Activated naive CD8-positive, alpha-beta T cell (primary cell): ENCODE results near the gene CDK12.
A peak's percentile ranks its signal among the peaks of the same experiment; 100 is the strongest.
"Not testable (repeated sequence)": the region's sequence is repeated elsewhere in the genome, so short reads cannot be mapped to it uniquely, and the experiment has no call there.

Experiments used
- H3K27ac Mint-ChIP-seq: one replicate; pipeline ENCODE4 v1.8.0; 2021; ENCODE audit warnings: mixed read lengths
- H3K27me3 Mint-ChIP-seq: one replicate; pipeline ENCODE4 v1.8.0; 2021; ENCODE audit warnings: mixed read lengths
- H3K36me3 Mint-ChIP-seq: one replicate; pipeline ENCODE4 v1.8.0; 2021; ENCODE audit warnings: mixed read lengths
- H3K4me1 Mint-ChIP-seq: one replicate; pipeline ENCODE4 v1.8.0; 2021; ENCODE audit warnings: low read depth, mixed read lengths
- H3K4me3 Mint-ChIP-seq: one replicate; pipeline ENCODE4 v1.8.0; 2021; ENCODE audit warnings: mild to moderate bottlenecking, mixed read lengths
- H3K9me3 Mint-ChIP-seq: one replicate; pipeline ENCODE4 v1.8.0; 2021; ENCODE audit warnings: low read depth, mixed read lengths

The CDK12 gene

DNA sequence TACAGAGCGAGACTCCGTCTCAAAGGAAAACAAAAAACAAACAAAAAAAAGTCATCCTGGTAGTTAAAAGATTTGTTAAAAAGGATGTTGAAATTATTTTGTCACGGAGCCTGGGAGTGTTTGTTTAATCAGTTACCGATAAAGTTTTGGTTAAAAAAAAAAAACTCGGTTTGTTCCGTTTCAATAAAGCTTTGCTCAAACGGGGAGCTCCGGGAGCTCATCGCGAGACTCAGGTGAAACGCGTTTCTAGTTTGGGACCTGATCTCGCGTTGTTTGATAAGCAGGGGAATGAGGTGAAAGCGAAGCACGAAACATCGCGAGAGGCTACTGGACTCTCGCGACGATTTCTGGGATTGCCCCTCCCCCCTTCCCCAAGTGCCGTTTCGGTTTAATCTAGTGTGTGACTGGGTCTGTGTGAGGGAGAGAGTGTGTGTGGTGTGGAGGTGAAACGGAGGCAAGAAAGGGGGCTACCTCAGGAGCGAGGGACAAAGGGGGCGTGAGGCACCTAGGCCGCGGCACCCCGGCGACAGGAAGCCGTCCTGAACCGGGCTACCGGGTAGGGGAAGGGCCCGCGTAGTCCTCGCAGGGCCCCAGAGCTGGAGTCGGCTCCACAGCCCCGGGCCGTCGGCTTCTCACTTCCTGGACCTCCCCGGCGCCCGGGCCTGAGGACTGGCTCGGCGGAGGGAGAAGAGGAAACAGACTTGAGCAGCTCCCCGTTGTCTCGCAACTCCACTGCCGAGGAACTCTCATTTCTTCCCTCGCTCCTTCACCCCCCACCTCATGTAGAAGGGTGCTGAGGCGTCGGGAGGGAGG, at the start of gene CDK12:
CDK12 (plus strand) TSS at position 374 of the 813 bp plus-strand sequence. CDS start 586 bp downstream, outside the sequence.
- Mint-ChIP-seq H3K27ac (peak within 1 kb of the TSS; percentile 97), H3K9me3 (no peaks in the 10 kb centered on the region), H3K27me3 (no peaks in the 10 kb centered on the region)

GRCh38 chr17:39416141-39416540, 45.1 kb upstream of the CDK12 start:
- Mint-ChIP-seq H3K27ac (no peak overlapping the region), H3K27me3 (no peaks in the 10 kb centered on the region)

More for the DNA sequence above, at the start of gene CDK12:
- Mint-ChIP-seq H3K4me1 (peaks cover 27% of the 10 kb centered on the region), H3K36me3 (no peaks in the 10 kb centered on the region), H3K4me3 (peak within 1 kb of the TSS; percentile 95)

DNA sequence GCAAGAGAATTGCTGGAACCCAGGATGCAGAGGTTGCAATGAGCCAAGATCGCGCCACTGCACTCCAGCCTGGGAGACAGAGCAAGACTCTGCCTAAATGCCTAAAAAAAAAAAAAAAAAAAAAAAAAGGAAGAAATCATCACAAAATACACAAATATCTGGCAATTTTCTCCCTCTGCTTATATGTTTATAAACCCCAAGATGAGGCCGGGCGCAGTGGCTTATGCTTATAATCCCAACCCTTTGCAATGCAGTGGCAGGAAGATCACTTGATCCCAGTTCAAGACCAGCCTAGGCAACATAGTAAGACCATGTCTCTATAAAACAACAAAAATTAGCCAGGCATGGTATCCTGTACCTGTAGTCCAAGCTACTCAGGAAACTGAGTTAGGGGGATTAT, 31.7 kb upstream of the CDK12 start:
- H3K9me3 Mint-ChIP-seq: no peaks in the 10 kb centered on the region
- H3K27ac Mint-ChIP-seq: no peak overlapping the region
- peaks cover 7% of the 10 kb centered on the region for H3K36me3 Mint-ChIP-seq
- H3K27me3 Mint-ChIP-seq: no peaks in the 10 kb centered on the region
- no peaks in the 10 kb centered on the region for H3K4me1 Mint-ChIP-seq
- no peak overlapping the region for H3K4me3 Mint-ChIP-seq

More at GRCh38 chr17:39416141-39416540, 45.1 kb upstream of the CDK12 start:
- Mint-ChIP-seq H3K36me3 (no peaks in the 10 kb centered on the region), H3K4me1 (no peaks in the 10 kb centered on the region), H3K4me3 (no peak overlapping the region), H3K9me3 (no peaks in the 10 kb centered on the region)

DNA sequence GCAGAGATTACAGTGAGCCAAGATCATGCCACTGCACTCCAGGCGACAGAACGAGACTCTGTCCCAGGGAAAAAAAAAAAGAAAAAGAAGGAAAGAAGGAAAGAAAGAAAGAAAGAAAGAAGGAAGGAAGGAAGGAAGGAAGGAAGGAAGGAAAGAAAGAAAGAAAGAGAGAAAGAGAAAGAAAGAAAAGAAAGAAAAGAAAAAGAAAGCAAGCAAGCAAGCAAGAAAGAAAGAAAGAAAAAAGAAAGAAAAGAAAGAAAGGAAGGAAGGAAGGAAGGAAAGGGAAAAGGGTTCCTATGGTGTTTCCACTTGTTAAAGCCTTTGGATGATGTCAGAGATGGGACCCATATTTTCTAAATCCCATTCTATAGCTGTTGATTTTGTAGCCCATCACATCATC, 21.4 kb upstream of the CDK12 start:
- H3K9me3 Mint-ChIP-seq, H3K4me3 Mint-ChIP-seq, H3K27me3 Mint-ChIP-seq, H3K27ac Mint-ChIP-seq, H3K36me3 Mint-ChIP-seq: not testable (repeated sequence)
- peaks cover 12% of the 10 kb centered on the region for H3K4me1 Mint-ChIP-seq

DNA sequence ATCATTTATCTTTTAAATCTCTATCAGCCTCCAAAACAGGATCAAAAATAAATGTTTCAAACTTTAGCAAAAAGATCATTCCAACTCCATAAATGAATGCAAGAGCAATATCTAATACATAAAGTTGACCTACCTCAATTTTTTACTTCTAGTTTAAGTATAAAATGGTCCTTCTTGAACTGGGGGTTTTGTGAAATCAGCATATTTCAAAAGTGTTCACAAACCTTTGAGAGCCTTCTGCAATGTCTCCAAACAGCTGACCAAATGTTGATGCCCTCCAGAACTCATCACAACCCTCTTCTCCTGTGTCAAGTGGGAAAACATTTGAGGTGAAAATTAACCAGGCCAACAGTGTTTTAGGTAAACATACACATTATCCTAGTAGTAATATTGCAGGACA, 18.0 kb upstream of the CDK12 start:
- Mint-ChIP-seq H3K4me1 (peaks cover 21% of the 10 kb centered on the region), H3K27me3 (no peaks in the 10 kb centered on the region), H3K27ac (no peak overlapping the region), H3K4me3 (no peak overlapping the region), H3K9me3 (no peaks in the 10 kb centered on the region), H3K36me3 (peaks cover 9% of the 10 kb centered on the region)

GRCh38 chr17:39447561-39447960, 13.7 kb upstream of the CDK12 start:
- H3K4me1 Mint-ChIP-seq: peaks cover 38% of the 10 kb centered on the region
- peaks cover 7% of the 10 kb centered on the region for H3K36me3 Mint-ChIP-seq
- H3K27me3 Mint-ChIP-seq: no peaks in the 10 kb centered on the region
- H3K27ac Mint-ChIP-seq: no peak overlapping the region
- no peak overlapping the region for H3K4me3 Mint-ChIP-seq
- H3K9me3 Mint-ChIP-seq: no peaks in the 10 kb centered on the region

DNA sequence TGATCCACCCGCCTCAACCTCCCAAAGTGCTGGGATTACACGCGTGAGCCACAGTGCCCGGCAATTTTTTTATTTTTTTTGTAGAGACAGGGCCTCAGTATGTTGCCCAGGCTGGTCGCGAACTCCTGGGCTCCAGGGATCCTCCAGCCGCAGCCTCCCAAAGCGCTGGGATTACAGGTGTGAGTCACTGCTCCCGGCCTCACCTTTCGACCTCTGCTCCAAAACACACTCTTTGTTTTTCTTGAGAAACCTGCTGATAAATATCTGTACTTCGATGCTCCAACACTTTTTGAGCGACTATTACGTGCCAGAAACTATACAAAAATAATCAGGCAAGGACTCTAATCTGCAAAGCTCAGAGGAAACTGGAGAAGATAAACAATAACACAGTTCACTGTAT, 11.2 kb upstream of the CDK12 start:
- Mint-ChIP-seq H3K4me1 (peaks cover 31% of the 10 kb centered on the region), H3K36me3 (peaks cover 3% of the 10 kb centered on the region), H3K4me3 (peak overlapping the region; percentile 98)

DNA sequence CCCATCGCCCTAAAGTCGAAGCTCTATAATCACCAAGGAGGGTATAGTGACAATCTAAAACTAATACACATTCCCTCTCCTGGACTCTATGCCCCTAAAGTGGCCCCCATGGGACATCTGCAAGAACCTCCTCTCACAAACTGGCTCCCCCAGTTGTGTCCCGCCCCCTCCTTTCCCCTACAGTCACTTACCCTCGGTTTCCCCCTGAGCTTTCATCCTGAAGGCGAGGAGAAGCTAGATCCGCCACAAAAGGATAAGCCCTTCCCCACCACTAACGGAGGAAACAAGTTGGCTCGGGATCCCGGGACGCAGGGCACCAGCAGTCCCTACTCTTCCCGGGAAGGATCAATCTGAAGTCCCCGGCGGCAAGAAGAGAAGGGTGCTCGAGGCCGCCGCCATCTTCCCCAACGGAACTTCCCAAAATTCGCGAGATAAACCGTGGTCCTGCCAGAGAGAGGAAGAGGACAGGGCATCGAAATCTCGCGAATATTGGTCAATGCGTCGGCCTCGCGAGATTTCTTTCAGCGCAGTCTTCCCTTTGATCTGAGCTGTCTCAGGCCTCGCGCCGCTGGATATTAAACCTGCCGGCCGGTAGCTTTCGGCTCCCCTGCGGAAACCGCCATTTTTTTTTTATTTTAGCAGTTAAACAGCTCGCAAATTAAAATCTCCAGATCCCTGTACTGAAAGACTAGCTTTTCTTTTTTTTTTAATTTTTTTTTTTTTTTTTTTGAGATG, 10.3 kb upstream of the CDK12 start, which contains the start of gene MED1:
MED1 (minus strand) TSS at position 417 of the 735 bp plus-strand sequence; CDS start at position 216, 201 bp downstream.
- Mint-ChIP-seq H3K27ac (peak within 1 kb of the TSS; percentile 99), H3K4me3 (peak within 1 kb of the TSS; percentile 98), H3K4me1 (peaks cover 31% of the 10 kb centered on the region), H3K36me3 (peaks cover 3% of the 10 kb centered on the region), H3K9me3 (no peaks in the 10 kb centered on the region), H3K27me3 (no peaks in the 10 kb centered on the region)

More for the DNA sequence above, 11.2 kb upstream of the CDK12 start:
- Mint-ChIP-seq H3K27me3 (no peaks in the 10 kb centered on the region), H3K9me3 (no peaks in the 10 kb centered on the region), H3K27ac (peak overlapping the region; percentile 99)

- no peaks in the 10 kb centered on the region for H3K27me3 Mint-ChIP-seq
- no peaks in the 10 kb centered on the region for H3K9me3 Mint-ChIP-seq
- no peak overlapping the region for H3K27ac Mint-ChIP-seq
- H3K4me1 Mint-ChIP-seq: peaks cover 12% of the 10 kb centered on the region
- H3K4me3 Mint-ChIP-seq: no peak overlapping the region
- H3K36me3 Mint-ChIP-seq: no peaks in the 10 kb centered on the region
Observed at GRCh38 chr17:39455919-39456318, 5.4 kb upstream of the CDK12 start.

GRCh38 chr17:39461926-39462569, 762 bp downstream of the CDK12 start:
- H3K4me1 Mint-ChIP-seq: peaks cover 30% of the 10 kb centered on the region
- peaks cover 2% of the 10 kb centered on the region for H3K36me3 Mint-ChIP-seq
- H3K4me3 Mint-ChIP-seq: peak overlapping the region; percentile 95

GRCh38 chr17:39462631-39463375, 1.5 kb downstream of the CDK12 start:
- peaks cover 4% of the 10 kb centered on the region for H3K36me3 Mint-ChIP-seq
- no peaks in the 10 kb centered on the region for H3K9me3 Mint-ChIP-seq
- peak overlapping the region; percentile 95 for H3K4me3 Mint-ChIP-seq
- H3K27ac Mint-ChIP-seq: peak overlapping the region; percentile 78
- no peaks in the 10 kb centered on the region for H3K27me3 Mint-ChIP-seq
- H3K4me1 Mint-ChIP-seq: peaks cover 36% of the 10 kb centered on the region

More at GRCh38 chr17:39461926-39462569, 762 bp downstream of the CDK12 start:
- Mint-ChIP-seq H3K9me3 (no peaks in the 10 kb centered on the region), H3K27me3 (no peaks in the 10 kb centered on the region), H3K27ac (peak overlapping the region; percentile 97)

DNA sequence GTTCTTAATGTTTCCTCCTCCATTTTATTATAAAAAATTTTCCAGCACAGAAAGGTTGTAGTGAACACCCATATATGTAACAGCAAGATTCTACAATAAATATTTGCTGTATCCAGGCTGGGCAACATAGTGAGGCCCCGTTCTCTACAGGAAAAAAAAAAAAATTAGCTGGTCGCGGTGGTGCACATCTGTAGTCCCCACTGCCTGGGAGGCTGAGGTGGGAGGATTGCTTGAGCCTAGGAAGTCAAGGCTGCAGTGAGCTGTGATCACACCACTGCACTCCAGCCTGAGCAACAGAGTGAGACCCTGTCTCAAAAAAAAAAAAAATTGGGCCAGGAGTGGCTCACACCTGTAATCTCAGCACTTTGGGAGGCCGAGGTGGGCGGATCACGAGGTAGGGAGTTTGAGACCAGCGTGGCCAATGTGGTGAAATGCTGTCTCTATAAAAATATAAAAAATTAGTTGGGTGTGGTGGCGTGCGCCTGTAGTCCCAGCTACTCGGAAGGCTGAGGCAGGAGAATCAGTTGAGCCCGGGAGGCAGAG, 3.4 kb downstream of the CDK12 start:
- not testable (repeated sequence) for H3K36me3 Mint-ChIP-seq, H3K9me3 Mint-ChIP-seq, H3K27me3 Mint-ChIP-seq
- Mint-ChIP-seq H3K4me3 (peak overlapping the region; percentile 95), H3K4me1 (peaks cover 46% of the 10 kb centered on the region), H3K27ac (peak overlapping the region; percentile 54)

GRCh38 chr17:39468610-39469009, 7.3 kb downstream of the CDK12 start:
- H3K9me3 Mint-ChIP-seq, H3K36me3 Mint-ChIP-seq, H3K4me3 Mint-ChIP-seq, H3K27ac Mint-ChIP-seq, H3K27me3 Mint-ChIP-seq: not testable (repeated sequence)
- peaks cover 51% of the 10 kb centered on the region for H3K4me1 Mint-ChIP-seq

DNA sequence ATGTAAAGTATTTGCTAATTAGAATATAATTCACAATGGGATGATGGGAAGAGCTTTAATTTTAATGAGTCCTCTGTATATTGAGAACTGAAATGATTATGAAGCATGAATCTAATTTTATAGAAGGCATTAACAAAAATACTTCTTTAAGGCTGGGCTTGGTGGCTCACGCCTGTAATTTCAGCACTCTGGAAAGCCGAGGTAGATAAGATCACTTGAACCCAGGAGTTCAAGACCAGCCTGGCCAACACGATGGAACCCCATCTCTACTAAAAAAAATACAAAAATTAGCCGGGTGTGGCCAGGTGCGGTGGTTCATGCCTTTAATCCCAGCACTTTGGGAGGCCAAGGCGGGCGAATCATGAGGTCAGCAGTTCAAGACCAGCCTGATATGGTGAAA, 12.0 kb downstream of the CDK12 start:
- Mint-ChIP-seq H3K27me3 (no peaks in the 10 kb centered on the region), H3K4me1 (peaks cover 20% of the 10 kb centered on the region), H3K9me3 (no peaks in the 10 kb centered on the region), H3K36me3 (no peaks in the 10 kb centered on the region), H3K27ac (no peak overlapping the region), H3K4me3 (no peak overlapping the region)
